OCI-LY3 (cell line): ENCODE measurements around the gene PLS1.

Experiments used
- CTCF ChIP-seq: fragments of 200-600, 300-600 bp; sonication (generic); IDR thresholded peaks from 2 replicates; pipeline ENCODE4 v1.5.1; 2014; ENCODE audit warnings: antibody characterized with exemption, low read length, low read depth
- EZH2phosphoT487 ChIP-seq: fragments of 200-600 bp; shearing (Covaris generic); IDR thresholded peaks from 2 replicates; pipeline ENCODE4 v1.6.1; 2018; ENCODE audit warnings: antibody characterized with exemption, mixed run types, low read depth

- TF ChIP-seq CTCF (no peak), EZH2phosphoT487 (no peak)
Observed at GRCh38 chr3:142549986-142550385, 46.2 kb upstream of the PLS1 start.
